Mucosa of stomach (tissue), 1 donor: Measurements from ENCODE around the gene C1RL.

Experiments
- H3K27me3 ChIP-seq: one replicate; pipeline ENCODE4 v1.7.0; 2013; ENCODE audit warnings: mild to moderate bottlenecking, low read length; ENCODE audit not compliant: control insufficient read depth, insufficient read depth
- H3K36me3 ChIP-seq: one replicate; pipeline ENCODE4 v1.7.0; 2013; ENCODE audit warnings: low read length; ENCODE audit not compliant: control insufficient read depth, insufficient read depth
- H3K4me1 ChIP-seq: one replicate; pipeline ENCODE4 v1.7.0; 2013; ENCODE audit warnings: mild to moderate bottlenecking, low read length; ENCODE audit not compliant: control insufficient read depth, insufficient read depth
- H3K4me3 ChIP-seq: one replicate; pipeline ENCODE4 v1.7.0; 2013; ENCODE audit warnings: low read length
- H3K9ac ChIP-seq: one replicate; pipeline ENCODE4 v1.7.0; 2013; ENCODE audit warnings: mild to moderate bottlenecking, low read length, moderate library complexity
- H3K9me3 ChIP-seq: one replicate; pipeline ENCODE4 v1.7.0; 2013; ENCODE audit warnings: mild to moderate bottlenecking, low read length, moderate library complexity; ENCODE audit not compliant: control insufficient read depth
- donor health status: Pancreatic carcinoma.

C1RL gene

DNA sequence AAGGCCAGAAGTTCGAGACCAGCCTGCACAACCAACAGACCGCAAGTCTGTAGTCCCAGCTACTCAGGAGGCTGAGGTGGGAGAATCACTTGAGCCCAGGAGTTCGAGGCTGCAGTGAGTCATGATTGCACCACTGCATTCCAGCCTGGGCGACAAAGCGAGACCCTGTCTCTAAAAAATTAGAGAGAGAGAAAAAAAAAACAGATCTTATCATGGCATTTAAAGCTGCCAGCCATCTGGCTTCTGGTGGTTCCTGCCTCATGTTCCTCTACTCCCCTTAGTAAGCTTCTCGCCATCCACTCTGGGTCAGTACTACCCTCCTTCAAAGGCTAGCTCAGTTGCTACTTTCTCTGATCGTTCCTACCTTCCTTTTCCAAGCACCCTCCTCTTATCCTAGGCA, 37.2 kb upstream of the C1RL start:
- peaks cover 3% of the 10 kb centered on the region for H3K36me3 ChIP-seq
- no peak overlapping the region for H3K4me3 ChIP-seq
- H3K9ac ChIP-seq: no peak overlapping the region
- H3K9me3 ChIP-seq: no peaks in the 10 kb centered on the region
- no peaks in the 10 kb centered on the region for H3K4me1 ChIP-seq
- no peaks in the 10 kb centered on the region for H3K27me3 ChIP-seq

DNA sequence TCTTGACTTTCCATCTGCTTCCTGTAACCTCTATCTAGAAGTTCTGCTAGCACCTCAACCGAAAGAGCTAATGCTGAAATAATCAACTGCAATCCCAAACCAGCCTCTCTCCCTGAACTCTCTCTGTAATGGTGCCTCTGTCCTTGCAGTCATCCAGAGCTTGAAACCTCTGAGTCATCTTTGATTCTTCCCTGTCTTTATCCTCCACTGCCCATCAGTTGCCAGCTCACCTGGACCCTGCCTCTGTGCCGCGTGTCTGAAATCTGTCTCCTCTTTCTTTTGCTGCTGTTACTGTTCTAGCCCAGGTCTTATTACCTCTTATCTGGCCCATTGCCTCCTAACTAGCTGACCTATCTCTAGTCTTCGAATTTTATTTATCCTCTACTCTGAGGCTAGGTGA, 36.7 kb upstream of the C1RL start:
- no peak overlapping the region for H3K9ac ChIP-seq
- H3K4me3 ChIP-seq: no peak overlapping the region
- no peaks in the 10 kb centered on the region for H3K27me3 ChIP-seq
- H3K4me1 ChIP-seq: no peaks in the 10 kb centered on the region
- peaks cover 3% of the 10 kb centered on the region for H3K36me3 ChIP-seq
- H3K9me3 ChIP-seq: no peaks in the 10 kb centered on the region

DNA sequence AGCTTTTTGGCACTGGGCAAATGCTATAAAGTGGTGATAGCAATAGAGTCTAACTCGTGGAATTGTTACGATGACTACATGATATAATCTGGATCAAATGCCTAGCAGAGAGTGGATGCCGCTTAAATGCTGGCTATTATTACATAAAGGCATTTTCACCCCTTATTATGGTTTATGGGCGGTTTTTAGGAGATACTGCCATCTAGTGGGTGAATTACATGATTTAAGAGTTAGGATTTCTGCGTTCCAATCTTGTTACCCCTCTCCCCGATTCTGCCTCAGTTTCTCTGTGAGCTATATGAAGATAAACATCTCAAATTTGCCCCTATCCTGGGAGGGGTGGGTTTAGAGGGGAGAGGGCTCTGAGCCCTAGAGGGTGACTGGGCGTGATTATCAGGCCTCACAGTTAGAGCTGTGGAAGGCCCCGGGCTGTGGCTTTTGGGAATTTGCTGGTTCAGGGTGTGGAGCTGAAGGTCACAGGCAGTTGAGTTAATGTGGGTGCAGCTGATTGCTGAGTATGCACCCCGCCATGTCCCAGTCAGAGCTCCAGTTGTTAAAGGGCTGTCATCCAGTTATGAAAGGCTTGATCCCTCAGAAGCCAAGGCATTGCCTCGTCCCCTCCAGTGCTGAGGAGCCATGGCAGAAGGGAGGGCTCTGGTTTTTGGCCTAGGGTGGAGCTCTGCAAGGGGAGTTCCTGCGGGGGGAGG, 35.6 kb upstream of the C1RL start:
- Histone ChIP-seq H3K9me3 (no peaks in the 10 kb centered on the region), H3K27me3 (no peaks in the 10 kb centered on the region), H3K4me3 (no peak overlapping the region), H3K9ac (no peak overlapping the region), H3K36me3 (peaks cover 3% of the 10 kb centered on the region), H3K4me1 (no peaks in the 10 kb centered on the region)

DNA sequence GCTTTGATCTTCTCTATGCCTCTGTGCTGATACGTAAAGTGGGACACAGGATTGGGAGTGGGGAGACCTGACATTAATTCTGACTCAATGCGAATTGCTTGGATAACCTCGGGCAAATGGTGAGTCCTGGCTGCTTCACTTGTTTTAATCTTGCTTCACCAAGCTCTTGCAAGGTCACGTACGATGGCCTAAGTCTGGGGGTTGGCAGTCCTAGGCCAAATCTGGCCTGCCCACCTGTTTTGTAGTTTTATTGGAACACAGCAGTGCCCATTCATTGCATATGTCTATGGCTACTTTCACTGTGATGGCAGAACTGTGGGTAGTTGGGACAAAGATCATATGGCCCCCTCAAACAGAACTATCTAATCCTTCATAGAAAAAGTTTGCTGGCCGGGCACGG, 34.5 kb upstream of the C1RL start:
- Histone ChIP-seq H3K9ac (no peak overlapping the region), H3K36me3 (no peaks in the 10 kb centered on the region), H3K4me3 (no peak overlapping the region), H3K9me3 (no peaks in the 10 kb centered on the region), H3K27me3 (no peaks in the 10 kb centered on the region), H3K4me1 (no peaks in the 10 kb centered on the region)

DNA sequence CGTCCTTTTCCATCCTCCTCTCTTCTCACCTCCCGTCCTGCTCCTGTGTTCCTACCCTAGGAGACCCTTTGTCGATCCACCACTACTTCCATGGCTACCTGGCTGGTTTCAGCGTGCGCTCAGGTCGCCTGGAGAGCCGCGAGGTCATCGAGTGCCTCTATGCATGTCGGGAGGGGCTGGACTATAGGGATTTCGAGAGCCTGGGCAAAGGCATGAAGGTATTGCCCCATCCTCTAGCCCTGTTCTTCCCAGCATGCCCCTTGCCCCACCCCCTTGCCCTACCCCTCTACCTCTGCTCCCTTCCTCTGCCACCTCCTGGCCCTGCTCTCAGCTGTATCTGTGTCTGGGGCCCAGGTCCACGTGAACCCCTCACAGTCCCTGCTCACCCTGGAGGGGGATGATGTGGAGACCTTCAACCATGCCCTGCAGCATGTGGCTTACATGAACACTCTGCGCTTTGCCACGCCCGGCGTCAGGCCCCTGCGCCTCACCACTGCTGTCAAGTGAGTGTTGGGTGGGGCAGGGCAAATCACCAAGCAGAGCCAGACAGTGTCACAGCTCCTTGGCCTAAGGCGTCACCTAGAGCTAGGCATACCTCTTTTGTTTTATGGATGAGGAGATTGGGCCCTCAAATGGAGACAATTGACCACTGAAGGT, 33.9 kb upstream of the C1RL start:
- Histone ChIP-seq H3K9me3 (no peaks in the 10 kb centered on the region), H3K36me3 (no peaks in the 10 kb centered on the region), H3K27me3 (no peaks in the 10 kb centered on the region), H3K4me3 (no peak overlapping the region), H3K9ac (no peak overlapping the region), H3K4me1 (no peaks in the 10 kb centered on the region)

DNA sequence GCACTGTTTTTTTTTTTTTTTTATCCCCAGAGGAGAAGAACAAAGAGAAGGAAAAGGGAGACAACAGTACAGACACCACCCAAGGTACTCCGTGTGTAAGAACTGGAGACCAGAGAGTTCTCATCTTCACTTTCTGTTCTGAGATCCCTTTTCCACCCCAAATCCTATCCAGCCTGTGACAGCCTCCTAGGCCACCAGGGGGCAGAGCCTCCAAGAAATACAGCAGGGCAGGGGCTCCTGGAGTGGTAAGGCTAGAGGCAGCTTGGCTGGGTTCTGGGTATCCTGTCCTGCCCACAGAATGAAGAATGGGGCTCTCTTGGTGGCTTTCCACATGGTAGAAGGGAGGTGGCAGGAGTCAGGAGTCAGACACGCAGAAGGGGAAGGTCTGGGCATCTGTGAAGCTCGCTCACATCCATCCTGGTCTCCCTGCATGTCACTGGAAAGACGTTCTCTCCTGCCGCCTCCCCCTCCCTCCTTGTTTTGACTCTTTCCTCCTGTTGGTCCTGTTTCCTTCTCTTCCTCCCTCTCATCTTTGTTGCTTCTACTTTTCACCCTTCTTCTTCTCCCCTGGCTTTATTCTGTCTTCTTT, 33.1 kb upstream of the C1RL start:
- no peaks in the 10 kb centered on the region for H3K4me1 ChIP-seq
- H3K27me3 ChIP-seq: no peaks in the 10 kb centered on the region
- no peaks in the 10 kb centered on the region for H3K9me3 ChIP-seq
- no peaks in the 10 kb centered on the region for H3K36me3 ChIP-seq
- no peak overlapping the region for H3K9ac ChIP-seq
- H3K4me3 ChIP-seq: no peak overlapping the region

DNA sequence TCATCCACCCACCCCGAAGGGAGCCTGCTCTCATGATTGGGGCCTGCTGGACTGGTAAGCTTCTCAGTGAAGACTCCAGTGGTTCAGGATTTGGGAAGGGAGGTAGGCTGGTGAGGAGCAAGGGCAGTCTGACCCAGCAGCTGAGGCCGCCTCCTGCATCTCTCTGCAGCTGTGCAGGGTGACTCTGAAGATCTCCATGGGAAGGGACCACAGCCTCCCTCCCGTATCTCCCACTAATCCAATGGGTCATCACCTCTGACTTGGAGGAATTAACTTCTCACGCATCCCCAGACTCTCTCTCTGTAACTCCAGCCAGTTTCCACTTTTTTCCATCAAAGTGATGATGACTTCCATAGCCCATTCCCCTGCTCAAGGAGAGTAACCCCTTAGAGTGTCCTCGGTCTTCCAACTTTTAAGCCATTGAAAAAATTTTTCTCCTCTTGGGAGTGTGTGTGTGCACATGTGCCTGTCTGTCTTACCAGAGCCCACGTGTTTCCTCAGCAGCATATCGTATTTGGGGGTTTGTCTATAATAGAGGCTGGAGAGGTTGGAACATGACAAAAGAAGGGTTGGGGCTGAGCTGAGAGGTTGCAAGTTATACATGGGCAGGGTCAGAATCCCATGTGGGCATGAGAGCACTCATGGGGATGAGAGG, 32.5 kb upstream of the C1RL start:
- Histone ChIP-seq H3K36me3 (no peaks in the 10 kb centered on the region), H3K27me3 (no peaks in the 10 kb centered on the region), H3K9ac (no peak overlapping the region), H3K4me1 (no peaks in the 10 kb centered on the region), H3K4me3 (no peak overlapping the region), H3K9me3 (no peaks in the 10 kb centered on the region)

DNA sequence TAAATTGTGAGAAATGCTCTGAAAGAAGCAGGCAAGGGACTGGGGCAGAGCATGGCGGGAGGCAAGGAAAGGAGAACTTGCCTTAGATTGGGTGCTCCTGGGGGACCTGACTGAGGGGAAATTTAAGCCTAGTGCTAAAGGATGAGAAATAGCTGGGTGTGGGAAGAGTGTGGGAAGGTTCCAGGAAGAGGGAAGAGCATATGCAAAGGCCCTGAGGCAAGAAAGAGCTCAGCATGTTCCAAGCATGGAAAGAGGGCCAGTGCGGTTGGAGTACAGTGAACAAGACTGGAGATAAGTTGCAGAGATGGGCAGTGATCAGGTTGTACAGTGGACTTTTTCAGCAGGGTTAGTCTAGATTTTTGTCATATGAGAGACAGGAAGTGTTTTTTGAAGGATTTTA, 30.2 kb upstream of the C1RL start:
- Histone ChIP-seq H3K9me3 (no peaks in the 10 kb centered on the region), H3K27me3 (no peaks in the 10 kb centered on the region), H3K4me1 (no peaks in the 10 kb centered on the region), H3K4me3 (no peak overlapping the region), H3K36me3 (peaks cover 5% of the 10 kb centered on the region), H3K9ac (no peak overlapping the region)

DNA sequence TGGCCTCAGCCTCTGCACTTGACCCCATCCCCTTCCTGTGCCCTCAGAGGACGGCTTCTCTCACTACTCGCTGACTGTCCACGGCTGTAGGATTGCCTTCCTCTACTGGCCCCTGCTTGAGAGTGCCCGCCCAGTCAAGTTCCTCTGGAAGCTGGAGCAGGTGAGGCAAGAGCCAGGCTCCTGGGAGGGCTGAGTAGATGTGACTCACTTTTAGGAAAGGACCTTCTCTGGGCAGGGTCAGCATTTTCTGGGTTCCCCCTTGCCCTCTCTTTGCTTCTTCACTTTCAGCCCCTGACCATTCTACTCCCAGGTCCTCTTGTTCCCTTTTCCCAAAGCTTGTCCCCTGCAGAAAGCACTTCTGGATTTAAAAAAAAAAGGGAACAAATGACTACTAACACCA, 28.9 kb upstream of the C1RL start:
- H3K27me3 ChIP-seq: no peaks in the 10 kb centered on the region
- H3K4me1 ChIP-seq: no peaks in the 10 kb centered on the region
- no peak overlapping the region for H3K9ac ChIP-seq
- H3K9me3 ChIP-seq: no peaks in the 10 kb centered on the region
- H3K4me3 ChIP-seq: no peak overlapping the region
- peaks cover 5% of the 10 kb centered on the region for H3K36me3 ChIP-seq

DNA sequence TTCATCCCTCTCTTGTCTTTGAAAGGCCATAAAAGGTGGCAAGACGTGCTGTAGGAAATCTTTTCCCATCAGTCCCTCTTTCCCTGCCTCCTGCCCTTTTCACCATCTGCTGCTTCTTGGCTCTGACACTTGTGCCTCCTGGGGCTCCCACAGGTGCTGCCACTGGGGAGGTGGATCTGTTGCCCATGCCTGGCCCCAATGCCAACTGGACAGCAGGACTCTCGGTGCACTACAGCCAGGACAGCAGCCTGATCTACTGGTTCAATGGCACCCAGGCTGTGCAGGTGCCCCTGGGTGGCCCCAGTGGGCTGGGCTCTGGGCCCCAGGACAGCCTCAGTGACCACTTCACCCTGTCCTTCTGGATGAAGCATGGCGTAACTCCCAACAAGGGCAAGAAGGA, 27.7 kb upstream of the C1RL start:
- H3K36me3 ChIP-seq: peaks cover 5% of the 10 kb centered on the region
- no peaks in the 10 kb centered on the region for H3K4me1 ChIP-seq
- H3K9me3 ChIP-seq: no peaks in the 10 kb centered on the region
- no peak overlapping the region for H3K4me3 ChIP-seq
- H3K27me3 ChIP-seq: no peaks in the 10 kb centered on the region
- H3K9ac ChIP-seq: no peak overlapping the region

DNA sequence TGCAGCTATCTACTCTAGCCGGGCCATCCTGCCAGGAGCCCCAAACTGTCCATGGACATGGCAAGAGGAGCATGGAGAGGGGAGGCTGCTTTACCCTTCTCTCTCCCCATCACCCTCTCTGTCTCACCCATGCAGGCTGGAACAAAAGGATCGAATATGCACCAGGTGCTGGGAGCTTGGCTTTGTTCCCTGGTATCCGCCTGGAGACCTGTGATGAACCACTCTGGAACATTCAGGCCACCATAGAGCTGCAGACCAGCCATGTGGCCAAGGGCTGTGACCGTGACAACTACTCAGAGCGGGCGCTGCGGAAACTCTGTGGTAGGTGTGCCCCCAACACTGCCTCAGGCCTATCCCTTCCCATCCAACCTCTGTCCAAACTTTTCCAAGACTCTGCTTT, 27.1 kb upstream of the C1RL start:
- Histone ChIP-seq H3K4me1 (peaks cover 3% of the 10 kb centered on the region), H3K36me3 (peaks cover 5% of the 10 kb centered on the region), H3K9ac (no peak overlapping the region), H3K27me3 (peaks cover 4% of the 10 kb centered on the region), H3K9me3 (no peaks in the 10 kb centered on the region), H3K4me3 (no peak overlapping the region)
